Neural progenitor cell (in vitro differentiated cells): ENCODE measurements around the gene RSL24D1. TPM values are rescaled to one million over a fixed set of nuclear protein-coding genes. Genes with fewer than 3 reads are reported as not detected.

ENCODE experiments used
- DNase-seq: peaks from one replicate; pipeline ENCODE4 v3.0.0-alpha.2; 2016; ENCODE audit warnings: low spot score
- H2AFZ ChIP-seq: fragments of 200-600 bp; sonication (generic); replicated peaks from 2 replicates; pipeline ENCODE4 v1.6.1; 2016; ENCODE audit warnings: antibody characterized with exemption
- H3F3A ChIP-seq: fragments of 200-600 bp; sonication (generic); 2 replicates; pipeline ENCODE4 v1.6.1; 2016; ENCODE audit warnings: antibody characterized with exemption, low read depth
- H3K27ac ChIP-seq: fragments of 200-600 bp; sonication (generic); 2 replicates; pipeline ENCODE4 v1.5.1; 2016; ENCODE audit warnings: mild to moderate bottlenecking
- H3K27me3 ChIP-seq: fragments of 200-600 bp; sonication (generic); 2 replicates; pipeline ENCODE4 v1.6.1; 2016; ENCODE audit warnings: mild to moderate bottlenecking, moderate library complexity
- H3K36me3 ChIP-seq: fragments of 200-600 bp; sonication (generic); 2 replicates; pipeline ENCODE4 v1.5.1; 2016
- H3K4me1 ChIP-seq: fragments of 200-600 bp; sonication (generic); 2 replicates; pipeline ENCODE4 v1.6.1; 2016; ENCODE audit warnings: mixed run types
- H3K4me2 ChIP-seq: fragments of 200-600 bp; sonication (generic); 2 replicates; pipeline ENCODE4 v1.6.1; 2016
- H3K4me3 ChIP-seq: fragments of 200-600 bp; sonication (generic); 2 replicates; pipeline ENCODE4 v1.5.1; 2016
- H3K79me2 ChIP-seq: fragments of 200-600 bp; sonication (generic); 2 replicates; pipeline ENCODE4 v1.6.1; 2016; ENCODE audit warnings: low read depth
- H3K9ac ChIP-seq: fragments of 200-600 bp; sonication (generic); 2 replicates; pipeline ENCODE4 v1.6.1; 2016
- H3K9me3 ChIP-seq: fragments of 200-600 bp; sonication (generic); 2 replicates; pipeline ENCODE4 v1.5.1; 2016; ENCODE audit warnings: low read depth
- H4K20me1 ChIP-seq: fragments of 200-600 bp; sonication (generic); 2 replicates; pipeline ENCODE4 v1.6.1; 2016; ENCODE audit warnings: low read depth
- H3K27ac Mint-ChIP-seq: 3 replicates; pipeline ENCODE4 v1.8.0; 2021; ENCODE audit warnings: mixed read lengths
- H3K27me3 Mint-ChIP-seq: 2 replicates; pipeline ENCODE4 v1.8.0; 2022; ENCODE audit warnings: low read depth, mild to moderate bottlenecking, inconsistent platforms, moderate library complexity, mixed read lengths; ENCODE audit not compliant: insufficient read depth
- H3K36me3 Mint-ChIP-seq: 3 replicates; pipeline ENCODE4 v1.8.0; 2021; ENCODE audit warnings: mixed read lengths
- H3K4me1 Mint-ChIP-seq: 3 replicates; pipeline ENCODE4 v1.8.0; 2021; ENCODE audit warnings: mixed read lengths
- H3K4me3 Mint-ChIP-seq: 3 replicates; pipeline ENCODE4 v1.8.0; 2021; ENCODE audit warnings: mild to moderate bottlenecking, moderate library complexity, mixed read lengths
- H3K9me3 Mint-ChIP-seq: 3 replicates; pipeline ENCODE4 v1.8.0; 2020; ENCODE audit warnings: mixed read lengths
- CTCF ChIP-seq: fragments of 200-600 bp; sonication (generic); IDR thresholded peaks from 2 replicates; pipeline ENCODE4 v1.5.1; 2017; ENCODE audit warnings: antibody characterized with exemption, mild to moderate bottlenecking
- EZH2 ChIP-seq: fragments of 200-600 bp; sonication (generic); IDR thresholded peaks from 2 replicates; pipeline ENCODE4 v1.6.1; 2017; ENCODE audit warnings: antibody characterized with exemption, mild to moderate bottlenecking, moderate library complexity
- EZH2phosphoT487 ChIP-seq: fragments of 200-600 bp; sonication (generic); IDR thresholded peaks from 2 replicates; pipeline ENCODE4 v1.6.1; 2017; ENCODE audit warnings: antibody characterized with exemption
- total RNA-seq: library from RNA; depleted of rRNA; stranded (reverse); fragments of >200 nt; gene quantifications from 2 replicates; pipeline ENCODE4 v1.2.3, GENCODE V29; 2015; ENCODE audit warnings: low replicate concordance

RSL24D1 gene
- total RNA-seq, 1 donor from 2014 or later: 192 TPM

GRCh38 chr15:55241186-55241585 lies 44.4 kb upstream of the RSL24D1 start:
- no peak overlapping the region for H2AFZ ChIP-seq
- no peaks in the 10 kb centered on the region for H3K27me3 Mint-ChIP-seq
- no peak overlapping the region for H3K27ac ChIP-seq
- H3K4me3 Mint-ChIP-seq: no peak overlapping the region
- no peaks in the 10 kb centered on the region for H4K20me1 ChIP-seq
- no peaks in the 10 kb centered on the region for H3K79me2 ChIP-seq
- no peaks in the 10 kb centered on the region for H3K36me3 ChIP-seq
- H3F3A ChIP-seq: no peaks in the 10 kb centered on the region
- H3K27me3 ChIP-seq: no peaks in the 10 kb centered on the region
- no peaks in the 10 kb centered on the region for H3K9me3 Mint-ChIP-seq
- H3K9me3 ChIP-seq: no peaks in the 10 kb centered on the region
- DNase-seq: no peak
- H3K27ac Mint-ChIP-seq: no peak overlapping the region
- no peaks in the 10 kb centered on the region for H3K4me1 Mint-ChIP-seq
- no peaks in the 10 kb centered on the region for H3K4me1 ChIP-seq
- TF ChIP-seq CTCF (no peak), EZH2 (no peak), EZH2phosphoT487 (no peak)
- no peaks in the 10 kb centered on the region for H3K36me3 Mint-ChIP-seq
- H3K4me2 ChIP-seq: no peak overlapping the region
- no peak overlapping the region for H3K9ac ChIP-seq
- H3K4me3 ChIP-seq: no peak overlapping the region

- Histone ChIP-seq H3K27me3 (no peaks in the 10 kb centered on the region), H3K27ac (no peak overlapping the region)
- no peaks in the 10 kb centered on the region for H3K36me3 Mint-ChIP-seq
These were observed 43.5 kb upstream of the RSL24D1 start for GRCh38 chr15:55240125-55240760.

GRCh38 chr15:55239440-55240124 lies 42.8 kb upstream of the RSL24D1 start:
- TF ChIP-seq CTCF (no peak), EZH2 (no peak), EZH2phosphoT487 (no peak)
- no peaks in the 10 kb centered on the region for H4K20me1 ChIP-seq
- H3K9me3 Mint-ChIP-seq: no peaks in the 10 kb centered on the region
- no peaks in the 10 kb centered on the region for H3K4me1 Mint-ChIP-seq
- H3F3A ChIP-seq: no peaks in the 10 kb centered on the region
- no peaks in the 10 kb centered on the region for H3K79me2 ChIP-seq
- H3K27ac ChIP-seq: no peak overlapping the region
- H3K27ac Mint-ChIP-seq: no peak overlapping the region
- no peaks in the 10 kb centered on the region for H3K27me3 ChIP-seq
- no peaks in the 10 kb centered on the region for H3K36me3 Mint-ChIP-seq
- H3K9ac ChIP-seq: no peak overlapping the region
- no peaks in the 10 kb centered on the region for H3K27me3 Mint-ChIP-seq
- H3K4me3 Mint-ChIP-seq: no peak overlapping the region
- H3K4me3 ChIP-seq: no peak overlapping the region
- H3K36me3 ChIP-seq: no peaks in the 10 kb centered on the region
- H2AFZ ChIP-seq: no peak overlapping the region
- no peak overlapping the region for H3K4me2 ChIP-seq
- no peaks in the 10 kb centered on the region for H3K9me3 ChIP-seq
- no peaks in the 10 kb centered on the region for H3K4me1 ChIP-seq
- no peak for DNase-seq

More at GRCh38 chr15:55240125-55240760, 43.5 kb upstream of the RSL24D1 start:
- TF ChIP-seq EZH2 (no peak), CTCF (no peak), EZH2phosphoT487 (no peak)
- Mint-ChIP-seq H3K27ac (no peak overlapping the region), H3K4me1 (no peaks in the 10 kb centered on the region), H3K27me3 (no peaks in the 10 kb centered on the region), H3K4me3 (no peak overlapping the region), H3K9me3 (no peaks in the 10 kb centered on the region)
- Histone ChIP-seq H2AFZ (no peak overlapping the region), H3F3A (no peaks in the 10 kb centered on the region), H3K79me2 (no peaks in the 10 kb centered on the region), H3K4me2 (no peak overlapping the region), H3K9me3 (no peaks in the 10 kb centered on the region), H3K4me1 (no peaks in the 10 kb centered on the region), H4K20me1 (no peaks in the 10 kb centered on the region), H3K9ac (no peak overlapping the region), H3K36me3 (no peaks in the 10 kb centered on the region), H3K4me3 (no peak overlapping the region)
- no peak for DNase-seq
